ENCODE data around the gene ACAD8. TPM values are rescaled to one million over a fixed set of nuclear protein-coding genes. Genes with fewer than 3 reads are reported as not detected.

Gene ACAD8
- total RNA-seq, 1 experiment from 2014 or later, result 54.8 TPM

Other genes with a start within 250 kb of the ACAD8 start
- gene JAM3, start 184.5 kb upstream of the ACAD8 start, total RNA-seq (2014; rRNA removed; shearing (Covaris generic)), result 35.9 and 41.8 TPM in 2 replicates
- gene NCAPD3, start 29.6 kb upstream of the ACAD8 start, total RNA-seq (2014; rRNA removed; shearing (Covaris generic)), result 35.4 and 49.5 TPM in 2 replicates
- gene VPS26B, start 28.9 kb upstream of the ACAD8 start, total RNA-seq (2014; rRNA removed; shearing (Covaris generic)), result 46.1 and 56.2 TPM in 2 replicates
- 111 and 116 TPM in 2 replicates for gene THYN1, start 216 bp upstream of the ACAD8 start, total RNA-seq (2014; rRNA removed; shearing (Covaris generic))
- not detected in 2 replicates for gene GLB1L3, start 22.8 kb downstream of the ACAD8 start, total RNA-seq (2014; rRNA removed; shearing (Covaris generic))
- gene GLB1L2, start 78.4 kb downstream of the ACAD8 start, total RNA-seq (2014; rRNA removed; shearing (Covaris generic)), result 9.8 and 13.0 TPM in 2 replicates
- gene B3GAT1, start 158.7 kb downstream of the ACAD8 start, total RNA-seq (2014; rRNA removed; shearing (Covaris generic)), result not detected in 2 replicates

Measured in G401 (cell line).